ENCODE data around the gene POLR3K.

Gene POLR3K

DNA sequence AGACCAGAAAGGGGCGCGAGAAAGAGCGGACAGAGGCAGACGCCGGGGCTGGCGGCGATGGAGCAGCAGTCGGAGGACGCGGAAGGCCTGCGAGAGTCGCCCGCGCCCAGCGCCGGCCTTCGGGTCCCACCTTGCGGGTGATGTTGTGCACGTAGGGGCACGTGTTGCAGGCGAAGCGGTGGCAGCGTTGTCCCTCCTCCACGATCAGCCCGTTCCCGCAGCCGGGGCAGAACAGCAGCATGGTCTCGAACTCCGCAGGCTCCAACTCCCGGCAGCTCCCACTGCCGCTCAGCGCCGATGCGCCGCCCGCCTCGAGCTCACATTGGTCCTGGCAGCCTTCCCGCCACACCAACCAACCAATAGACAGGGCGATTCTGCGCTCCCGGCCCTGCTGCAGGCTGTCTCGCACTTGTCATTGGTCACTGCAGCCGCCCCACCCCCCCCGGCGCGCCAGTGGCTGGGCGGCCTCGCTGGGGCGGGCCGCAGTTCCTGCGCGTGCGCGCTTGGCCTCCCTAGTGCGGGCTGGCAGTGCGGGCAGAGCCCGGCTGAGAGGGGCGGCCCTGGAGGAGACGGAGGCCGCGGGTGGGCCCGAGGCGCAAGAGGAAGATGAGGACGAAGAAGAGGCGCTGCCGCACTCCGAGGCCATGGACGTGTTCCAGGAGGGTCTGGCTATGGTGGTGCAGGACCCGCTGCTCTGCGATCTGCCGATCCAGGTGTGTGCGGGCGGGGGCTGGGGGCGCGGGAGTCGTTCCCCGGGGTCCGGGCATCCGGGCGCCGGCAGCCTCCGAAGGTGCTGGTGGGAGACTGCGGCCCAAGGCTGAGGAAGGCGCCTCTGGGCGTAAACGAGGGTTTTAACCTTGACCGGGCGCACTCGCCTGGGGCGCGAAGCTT lies at the start of gene POLR3K, which contains the start of gene SNRNP25:
POLR3K (minus strand) TSS at position 263 of the 891 bp plus-strand sequence; CDS start at position 241, 22 bp downstream.
SNRNP25 (plus strand) TSS at position 483 of the 891 bp plus-strand sequence; CDS start at position 672, 189 bp downstream.
- peak; percentile 94 to 96 for DNase-seq (ENCODE audit: low read depth in 2 of 2)

DNA sequence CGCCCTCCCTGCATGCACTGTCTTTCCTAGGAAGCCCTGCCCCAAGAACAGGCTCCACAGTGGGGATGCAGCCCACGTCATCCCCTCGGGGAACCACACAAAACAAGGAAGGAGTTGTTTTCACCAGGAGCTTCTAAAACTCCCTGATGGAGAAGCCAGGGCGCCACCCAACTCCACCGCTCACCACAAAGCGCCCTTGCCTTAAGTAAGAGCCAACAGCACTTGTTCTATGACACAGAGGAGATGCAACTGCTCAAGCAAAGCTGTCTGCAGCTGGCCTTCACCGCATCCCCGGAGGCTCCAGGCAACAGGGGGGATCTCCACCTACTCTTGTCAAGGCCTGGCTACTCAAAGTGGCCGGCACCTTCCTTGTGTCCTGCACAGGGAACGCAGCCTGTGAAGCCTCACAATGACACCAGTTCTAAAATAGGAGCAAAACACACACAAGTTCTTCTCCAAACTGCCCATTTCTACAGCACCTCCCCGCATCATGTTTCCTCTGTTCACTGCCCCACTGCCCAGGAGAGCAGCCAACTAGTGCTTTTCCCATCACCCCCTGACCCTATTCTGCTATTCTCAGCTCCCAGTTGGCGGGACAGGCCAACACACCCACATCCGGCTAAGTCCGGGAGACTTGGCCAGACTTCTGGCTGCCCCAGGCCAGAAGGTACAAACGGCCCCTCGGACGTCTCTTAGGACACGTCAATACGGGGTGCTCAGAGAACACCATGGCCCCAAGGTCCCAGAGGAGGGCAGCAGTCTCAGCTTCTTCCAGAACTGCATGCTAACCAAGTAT lies 48.9 kb upstream of the POLR3K start:
- no peak for DNase-seq (ENCODE audit: low read depth in 2 of 2)

DNA sequence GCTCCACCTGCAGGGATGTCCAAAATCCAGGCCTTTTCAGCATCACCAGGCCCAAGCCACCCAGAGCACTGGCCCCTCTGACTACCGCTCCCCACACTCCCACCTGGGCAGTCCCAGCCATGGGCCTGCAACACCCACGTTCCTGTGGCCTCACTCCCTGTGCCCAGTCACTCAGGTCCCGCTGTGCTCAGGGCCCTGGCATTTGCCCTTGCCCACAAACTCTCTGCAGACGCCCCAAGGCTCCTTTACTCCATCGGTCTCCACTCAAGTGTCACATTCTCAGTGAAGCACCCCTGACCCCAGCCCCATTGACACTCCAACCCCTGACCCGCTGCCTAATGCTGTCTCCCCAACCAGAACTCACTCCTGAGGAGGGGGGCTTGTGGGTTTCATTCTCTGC lies 48.2 kb upstream of the POLR3K start:
- no peak for DNase-seq (ENCODE audit: low read depth in 2 of 2)

DNA sequence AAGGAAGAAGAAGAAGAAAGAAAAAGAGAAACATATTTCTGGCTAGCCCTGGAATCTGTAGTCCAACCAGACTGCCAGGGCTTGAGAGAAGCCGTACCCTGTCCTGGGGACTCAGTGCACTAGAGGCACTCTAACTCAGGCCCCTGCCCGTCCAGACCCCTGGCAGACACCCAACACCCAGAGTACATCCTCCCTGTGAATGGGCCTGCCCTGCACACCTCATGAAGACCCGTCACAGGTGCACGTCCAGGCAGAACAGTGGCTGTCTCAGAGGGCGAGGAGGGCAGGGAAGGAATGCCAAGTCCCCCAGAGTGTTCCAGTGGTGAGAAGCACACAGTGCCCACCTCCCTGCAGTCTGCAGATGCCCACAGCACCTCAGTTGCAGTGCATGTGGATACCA lies 47.6 kb upstream of the POLR3K start:
- DNase-seq (ENCODE audit: low read depth in 2 of 2): no peak

DNA sequence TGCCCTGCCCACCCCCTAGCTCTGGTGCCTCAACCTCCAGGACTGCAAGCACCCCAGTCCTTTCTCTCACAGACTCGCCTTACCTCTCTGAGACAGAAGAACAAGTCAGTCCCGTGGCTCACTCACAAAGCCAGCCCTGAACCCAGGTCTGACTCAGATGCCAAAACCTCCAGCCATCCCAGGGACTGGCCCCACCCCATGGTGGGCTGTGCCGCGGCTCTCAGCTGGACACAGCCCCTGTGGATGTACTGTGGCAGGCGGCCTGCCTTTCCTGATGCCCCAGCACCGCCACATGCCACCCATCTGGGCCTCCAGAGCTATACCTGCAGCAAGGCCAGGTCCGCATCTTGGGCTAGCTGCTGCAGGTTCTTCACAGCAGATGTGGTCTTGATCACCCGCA lies 44.4 kb upstream of the POLR3K start:
- DNase-seq (ENCODE audit: low read depth in 2 of 2): no peak

DNA sequence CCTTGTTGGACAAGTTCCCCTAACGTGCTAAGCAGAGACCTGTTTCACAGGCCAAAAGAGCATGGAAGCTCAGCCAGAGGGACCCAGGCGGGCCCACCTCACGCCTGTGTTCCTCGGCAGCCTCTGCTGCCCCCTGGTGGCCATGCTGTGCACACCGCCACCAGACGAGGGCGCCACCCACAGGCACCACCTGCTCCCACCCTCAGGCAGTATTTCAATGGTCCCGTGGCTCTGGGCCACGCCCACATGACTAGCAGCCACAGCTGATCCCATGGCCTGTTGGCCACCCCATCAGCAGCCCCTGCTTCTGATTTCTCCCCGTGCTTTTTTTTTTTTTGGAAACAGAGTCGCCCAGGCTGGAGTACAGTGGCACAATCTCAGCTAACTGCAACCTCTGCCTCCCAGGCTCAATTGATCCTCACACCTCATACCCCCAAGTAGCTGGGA lies 43.5 kb upstream of the POLR3K start:
- DNase-seq (ENCODE audit: low read depth in 2 of 2): peak; percentile 77

DNA sequence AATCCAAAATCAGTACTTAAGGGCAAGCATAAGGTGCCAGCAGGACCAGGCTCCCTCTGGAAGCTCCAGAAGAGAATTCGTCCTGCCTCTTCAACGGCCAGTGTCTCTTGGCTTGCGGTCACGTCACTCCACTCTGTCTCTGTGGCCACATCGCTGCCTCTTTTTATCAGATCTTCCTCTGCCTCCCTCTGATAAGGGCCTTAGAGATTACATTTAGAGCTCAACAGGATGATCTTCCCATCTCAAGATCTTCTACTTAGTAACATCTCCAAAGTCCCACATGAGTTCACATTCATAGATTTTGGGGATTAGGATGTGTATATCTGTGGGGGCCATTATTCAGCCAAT lies 41.5 kb upstream of the POLR3K start:
- DNase-seq (ENCODE audit: low read depth in 2 of 2): no peak

DNA sequence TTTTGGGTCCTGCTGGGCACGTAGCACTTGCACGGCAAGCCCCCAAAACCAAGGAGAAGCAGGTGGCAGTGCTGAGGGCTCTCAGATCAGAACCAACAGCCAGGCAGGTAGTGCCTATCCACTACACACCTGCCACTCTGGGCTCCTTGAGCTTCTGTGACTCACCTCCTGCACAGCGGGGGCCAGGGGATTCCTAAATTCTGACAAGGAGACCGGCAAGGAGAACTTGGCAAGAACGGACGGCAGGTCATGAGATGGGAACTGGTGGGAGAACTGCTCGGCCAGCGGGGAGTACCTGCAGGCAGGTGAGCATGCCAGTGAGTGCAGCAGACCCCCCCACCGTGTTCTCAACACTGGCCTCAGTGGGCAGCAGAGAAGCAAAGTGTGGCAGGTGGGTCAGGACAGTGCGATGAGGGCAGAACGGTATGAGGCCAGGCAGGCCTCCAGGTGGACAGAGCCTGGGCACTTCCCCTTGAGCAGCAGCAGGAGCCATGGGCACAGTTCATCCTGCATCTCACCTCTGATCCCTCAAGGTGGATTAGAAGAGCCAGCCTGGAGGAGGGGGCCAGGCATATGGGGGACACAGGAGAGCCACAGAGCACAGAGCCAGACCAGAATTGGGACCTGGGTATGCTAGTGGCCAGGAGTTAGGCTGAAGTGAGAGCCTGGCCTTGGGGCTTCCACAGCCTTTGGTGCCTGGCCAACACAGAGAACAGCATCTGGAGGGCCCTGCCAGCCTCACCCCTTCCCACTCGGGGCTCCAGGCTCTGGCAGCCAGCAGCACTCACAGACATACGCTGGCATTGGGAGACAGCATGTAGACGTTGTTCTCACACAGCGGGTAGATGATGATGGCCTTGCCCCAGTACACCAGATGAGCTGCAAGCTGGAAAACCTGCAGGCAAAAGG lies 39.3 kb upstream of the POLR3K start:
- no peak for DNase-seq (ENCODE audit: low read depth in 2 of 2)

DNA sequence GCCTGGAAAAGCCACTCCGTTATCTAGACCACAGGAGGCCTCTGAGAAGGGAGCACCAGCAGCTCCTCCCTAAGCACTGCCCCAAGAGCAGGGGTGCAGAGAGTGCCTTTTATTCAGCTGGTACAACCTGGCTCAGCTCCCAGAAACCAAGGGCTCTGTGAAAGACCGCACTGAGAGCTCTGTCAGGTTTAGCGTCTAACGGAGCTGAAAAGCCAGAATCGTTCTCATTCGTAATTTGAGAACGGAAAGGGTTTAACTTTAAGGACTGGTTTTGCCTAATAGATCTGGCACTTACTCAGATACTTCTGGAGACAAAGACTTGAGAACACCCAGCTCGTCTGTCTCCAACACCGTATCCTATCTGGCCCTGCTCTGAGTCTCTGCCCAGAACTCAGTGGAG lies 38.1 kb upstream of the POLR3K start:
- DNase-seq (ENCODE audit: low read depth in 2 of 2): no peak

DNA sequence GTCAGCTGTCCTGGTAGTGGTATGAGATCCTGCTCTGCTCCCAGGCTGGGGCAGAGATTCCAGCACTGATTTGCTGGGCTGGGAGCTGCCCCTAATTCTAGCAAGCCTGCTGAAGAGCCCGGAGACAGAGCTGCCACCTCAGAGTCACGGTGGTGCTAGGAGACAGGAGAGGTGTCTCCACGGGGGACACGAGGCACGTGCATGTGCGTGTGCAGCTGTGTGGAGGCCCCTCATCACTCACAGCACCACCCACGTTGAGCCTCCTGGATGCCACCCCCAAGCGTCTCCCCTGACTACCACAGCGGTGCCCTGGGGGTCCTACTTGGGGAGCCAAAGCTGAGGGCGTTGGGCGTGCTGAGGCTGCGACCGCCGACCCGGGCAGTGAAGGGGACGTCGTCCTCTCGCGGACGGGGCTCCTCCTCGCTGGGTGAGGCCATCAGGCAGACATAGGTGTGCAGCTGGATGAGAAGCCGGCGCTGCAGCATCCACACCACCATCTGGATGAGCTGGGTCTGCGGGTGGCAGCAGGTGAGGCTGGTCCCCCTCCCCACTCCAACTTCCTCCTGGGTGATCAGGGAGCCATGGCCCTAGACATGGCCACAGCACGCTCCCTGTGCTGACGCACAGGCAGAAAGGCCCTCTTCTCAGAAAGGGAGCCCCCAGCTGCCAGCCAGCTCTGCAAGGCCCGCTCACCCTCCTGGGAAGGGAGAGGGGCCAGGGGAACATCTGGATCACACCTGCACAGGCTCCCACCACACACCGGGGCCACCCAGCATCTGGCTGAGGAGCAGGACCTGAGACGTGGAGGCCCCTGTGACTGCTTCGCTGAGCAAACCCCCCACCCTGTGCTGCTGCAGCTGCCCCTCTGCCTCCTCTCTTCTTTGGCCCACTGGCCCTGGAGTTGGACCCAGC lies 36.2 kb upstream of the POLR3K start:
- no peak for DNase-seq (ENCODE audit: low read depth in 2 of 2)

DNA sequence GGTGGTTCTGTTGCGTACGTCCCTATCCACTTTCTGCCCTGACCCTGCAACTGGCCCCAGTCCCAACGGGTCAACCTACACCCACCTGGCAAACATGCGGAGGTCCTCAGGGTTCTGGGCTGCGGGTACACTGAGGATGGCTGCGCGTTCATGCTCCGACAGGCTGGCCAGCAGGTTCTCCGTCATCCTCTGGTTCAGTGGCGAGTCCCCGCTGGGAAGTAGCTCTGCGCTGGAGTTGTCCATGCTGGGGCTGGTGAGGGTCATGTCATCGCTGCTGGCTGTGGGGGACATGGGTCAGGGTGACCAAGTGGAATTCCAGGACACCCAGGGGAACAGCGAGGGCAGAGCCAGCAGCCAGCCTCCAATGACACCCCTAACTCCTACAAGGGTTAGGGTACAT lies 35.2 kb upstream of the POLR3K start:
- no peak for DNase-seq (ENCODE audit: low read depth in 2 of 2)

DNA sequence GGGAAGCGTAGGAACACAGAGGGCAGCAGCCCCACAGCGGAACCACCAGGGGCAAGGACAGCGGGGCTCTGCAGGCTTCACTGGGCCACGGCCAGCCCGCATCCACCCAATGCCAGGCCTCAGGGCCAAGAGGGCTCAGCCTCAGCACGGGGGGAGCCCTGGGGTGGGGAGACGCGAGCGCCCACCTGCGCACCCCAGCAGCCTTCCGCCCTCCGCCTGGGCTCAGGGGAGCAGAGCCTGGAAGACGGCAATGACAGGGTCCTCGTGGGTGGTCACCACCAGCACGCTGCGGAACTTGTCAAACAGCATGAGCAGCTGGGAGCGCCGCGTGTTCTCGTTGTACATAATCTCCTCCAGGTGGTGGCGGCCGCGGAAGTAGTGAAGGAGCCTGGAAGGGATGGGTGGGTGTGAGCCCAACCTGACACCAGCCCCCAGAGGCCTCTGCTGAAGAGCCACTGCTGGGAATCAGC lies 33.1 kb upstream of the POLR3K start:
- no peak for DNase-seq (ENCODE audit: low read depth in 2 of 2)

DNA sequence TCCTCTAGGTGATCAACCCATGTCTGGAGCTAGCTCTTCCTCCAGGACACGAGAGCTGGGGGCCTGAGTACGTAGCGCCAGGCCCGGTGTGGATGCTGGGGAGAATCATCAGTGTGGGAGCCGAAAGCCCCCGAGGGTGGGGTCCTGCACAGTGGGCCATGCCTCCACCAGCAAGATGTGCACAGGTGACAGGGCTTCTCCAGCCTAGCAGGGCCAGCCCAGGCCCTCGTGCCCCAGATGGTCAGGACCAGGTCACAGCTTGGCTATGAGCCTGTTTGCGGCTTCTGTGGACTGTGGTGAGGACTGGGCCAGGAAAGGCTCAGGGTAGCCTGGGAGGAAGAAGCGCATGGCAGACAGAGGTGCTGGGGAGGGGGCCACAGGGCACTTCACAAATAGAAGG lies 32.5 kb upstream of the POLR3K start:
- no peak for DNase-seq (ENCODE audit: low read depth in 2 of 2)

DNA sequence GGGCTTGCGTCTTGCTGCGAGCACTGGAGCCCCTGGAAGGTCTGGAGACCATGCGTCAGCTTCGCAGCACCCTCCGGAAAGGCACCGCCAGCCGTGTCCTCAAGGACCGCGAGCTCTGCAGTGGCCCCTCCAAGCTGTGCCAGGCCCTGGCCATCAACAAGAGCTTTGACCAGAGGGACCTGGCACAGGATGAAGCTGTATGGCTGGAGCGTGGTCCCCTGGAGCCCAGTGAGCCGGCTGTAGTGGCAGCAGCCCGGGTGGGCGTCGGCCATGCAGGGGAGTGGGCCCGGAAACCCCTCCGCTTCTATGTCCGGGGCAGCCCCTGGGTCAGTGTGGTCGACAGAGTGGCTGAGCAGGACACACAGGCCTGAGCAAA lies 32.0 kb upstream of the POLR3K start:
- no peak for DNase-seq (ENCODE audit: low read depth in 2 of 2)

DNA sequence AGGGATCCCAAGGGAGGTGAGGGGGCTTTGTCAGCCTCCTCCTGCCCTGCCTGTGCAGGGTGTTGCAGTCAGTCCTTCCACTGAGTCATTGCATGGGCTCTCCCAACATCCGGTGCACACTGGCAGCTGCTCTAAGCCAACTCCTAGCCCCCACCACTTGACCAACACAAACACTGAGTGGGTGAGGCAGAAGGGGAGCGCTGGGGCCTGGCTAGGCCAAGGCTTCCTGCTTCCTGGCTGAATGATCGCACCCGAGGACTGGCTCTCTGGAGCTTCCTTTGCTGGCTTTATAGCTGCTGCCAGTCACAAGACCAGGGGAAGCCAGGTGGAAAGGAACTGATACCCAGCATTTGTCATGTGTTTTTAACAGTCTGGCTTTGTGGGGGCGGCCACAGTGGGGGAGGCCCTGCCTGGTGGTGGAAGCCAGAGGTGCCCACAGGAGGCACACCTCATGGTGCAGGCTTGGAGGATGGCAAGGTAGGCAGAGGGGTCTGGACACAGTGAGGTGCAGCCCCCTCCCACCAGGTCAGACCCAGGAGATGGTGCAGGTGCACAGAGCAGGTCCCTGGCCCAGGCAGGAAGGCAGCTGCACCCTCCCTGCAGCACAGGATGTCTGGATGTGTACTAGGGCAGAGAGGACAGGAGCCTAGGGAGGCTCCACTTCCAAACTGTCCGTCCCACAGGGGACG lies 31.5 kb upstream of the POLR3K start:
- peak; percentile 41 to 50 for DNase-seq (ENCODE audit: low read depth in 2 of 2)

DNA sequence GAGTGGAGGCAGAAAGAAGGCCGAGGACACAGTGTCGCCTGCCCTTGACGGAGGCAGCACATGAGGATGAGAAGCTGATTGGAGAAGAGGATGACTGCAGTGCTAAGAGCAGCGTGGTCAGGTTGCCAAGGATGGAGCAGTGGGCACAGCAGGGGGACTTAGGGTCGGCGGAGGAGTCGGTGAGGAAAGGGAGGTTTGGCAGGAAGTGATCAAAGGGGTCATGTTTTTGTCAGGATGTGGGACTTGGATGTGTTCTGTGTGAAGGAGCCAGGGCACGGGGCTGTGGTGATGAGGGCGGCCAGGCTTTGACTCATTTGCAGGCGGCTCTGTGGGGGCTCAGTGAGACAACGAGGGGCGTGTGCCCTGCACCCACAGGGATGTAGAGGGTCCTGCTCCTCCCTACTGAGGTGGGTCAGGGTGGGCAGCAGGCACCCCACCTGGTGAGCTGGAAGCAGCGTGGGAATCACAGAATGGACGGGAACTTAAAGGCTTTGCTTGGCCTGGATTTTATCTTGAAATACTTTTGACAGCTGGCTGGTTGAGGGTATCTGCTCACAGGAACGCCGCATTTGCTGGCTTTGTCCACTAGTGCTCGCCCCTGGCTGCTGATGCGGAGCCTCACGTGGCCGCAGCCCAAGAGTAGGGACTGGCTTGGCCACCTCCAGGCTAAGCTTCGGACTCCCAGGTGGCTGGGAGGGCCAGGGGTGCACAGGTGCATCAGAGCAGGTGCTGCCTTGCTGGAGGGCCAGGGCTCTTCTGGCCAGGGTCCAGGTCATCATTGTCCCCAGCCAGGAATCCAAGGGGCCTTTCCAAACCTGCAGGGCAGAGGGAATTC lies 30.6 kb upstream of the POLR3K start:
- DNase-seq (ENCODE audit: low read depth in 2 of 2): no peak

DNA sequence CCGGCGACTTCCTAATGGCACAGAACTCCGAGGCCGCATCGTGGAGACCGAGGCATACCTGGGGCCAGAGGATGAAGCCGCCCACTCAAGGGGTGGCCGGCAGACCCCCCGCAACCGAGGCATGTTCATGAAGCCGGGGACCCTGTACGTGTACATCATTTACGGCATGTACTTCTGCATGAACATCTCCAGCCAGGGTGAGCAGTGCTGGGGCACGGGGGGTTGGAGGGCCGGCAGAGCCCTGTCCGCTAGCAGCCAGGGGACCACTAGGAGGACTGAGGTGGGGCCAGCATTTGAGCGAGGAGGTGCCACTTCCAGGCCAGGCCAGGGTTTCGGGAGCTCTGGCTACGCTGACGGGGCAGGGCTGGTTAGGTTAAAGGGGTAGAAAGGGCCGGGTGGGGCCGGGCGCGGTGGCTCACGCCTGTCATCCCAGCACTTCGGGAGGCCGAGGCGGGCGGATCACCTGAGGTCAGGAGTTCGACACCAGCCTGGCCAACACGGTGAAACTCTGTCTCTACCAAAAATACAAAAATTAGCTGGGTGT lies 29.7 kb upstream of the POLR3K start:
- no peak for DNase-seq (ENCODE audit: low read depth in 2 of 2)

DNA sequence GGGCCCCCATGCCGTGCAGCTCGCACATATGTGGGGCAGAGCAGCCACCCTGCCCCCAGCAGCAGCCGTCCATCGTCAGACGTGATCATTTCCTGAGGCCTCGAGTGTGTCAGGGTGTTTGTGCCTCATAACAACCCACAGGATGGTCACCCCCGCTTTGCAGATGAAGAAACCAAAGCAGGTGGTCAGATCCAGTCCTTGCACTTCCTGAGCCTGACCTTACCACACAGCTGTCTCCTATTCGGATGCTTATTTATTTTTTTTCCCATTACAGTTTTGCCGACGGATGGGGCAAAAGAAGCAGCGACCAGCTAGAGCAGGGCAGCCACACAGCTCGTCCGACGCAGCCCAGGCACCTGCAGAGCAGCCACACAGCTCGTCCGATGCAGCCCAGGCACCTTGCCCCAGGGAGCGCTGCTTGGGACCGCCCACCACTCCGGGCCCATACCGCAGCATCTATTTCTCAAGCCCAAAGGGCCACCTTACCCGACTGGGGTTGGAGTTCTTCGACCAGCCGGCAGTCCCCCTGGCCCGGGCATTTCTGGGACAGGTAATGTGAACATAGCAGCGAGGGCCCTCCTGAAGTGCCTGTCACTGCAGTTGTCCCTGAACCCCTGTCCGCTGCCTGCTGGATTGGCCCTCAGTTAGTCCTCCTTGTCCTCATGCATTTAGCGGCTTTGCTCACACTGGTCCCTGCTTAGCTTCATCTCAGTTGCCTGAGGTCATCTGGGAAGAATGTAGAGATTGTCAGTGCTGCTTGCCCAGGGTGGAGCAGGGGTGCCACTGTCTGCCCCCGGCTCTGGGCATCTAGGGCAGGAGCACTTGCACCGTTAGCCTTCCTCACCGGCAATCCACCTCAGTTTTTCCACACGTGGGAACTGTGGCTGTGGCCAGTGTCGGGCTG lies 26.0 kb upstream of the POLR3K start:
- no peak for DNase-seq (ENCODE audit: low read depth in 2 of 2)
